Skeletal muscle satellite cell (primary cell): ENCODE data around the gene RNF121.

Experiments
- H3K27me3 ChIP-seq: 2 replicates; pipeline ENCODE4 v1.7.0; 2013; ENCODE audit warnings: low read length; ENCODE audit not compliant: control insufficient read depth, insufficient read depth
- H3K36me3 ChIP-seq: 2 replicates; pipeline ENCODE4 v1.7.0; 2013; ENCODE audit warnings: mild to moderate bottlenecking, control low read depth, low read length; ENCODE audit not compliant: insufficient read depth
- H3K4me1 ChIP-seq: 2 replicates; pipeline ENCODE4 v1.7.0; 2013; ENCODE audit warnings: low read length; ENCODE audit not compliant: control insufficient read depth, insufficient read depth
- H3K4me2 ChIP-seq: 2 replicates; pipeline ENCODE4 v1.7.0; 2013; ENCODE audit warnings: mild to moderate bottlenecking, low read length
- H3K4me3 ChIP-seq: 2 replicates; pipeline ENCODE4 v1.7.0; 2013; ENCODE audit warnings: low read length
- H3K9ac ChIP-seq: 2 replicates; pipeline ENCODE4 v1.7.0; 2013; ENCODE audit warnings: mild to moderate bottlenecking, low read depth, low read length, moderate library complexity
- H3K9me3 ChIP-seq: replicated peaks from 2 replicates; pipeline ENCODE4 v1.7.0; 2013; ENCODE audit warnings: mild to moderate bottlenecking, control low read depth, low read length

The RNF121 gene

GRCh38 chr11:71994786-71995185, 65.9 kb downstream of the RNF121 start:
- peaks cover 19% of the 10 kb centered on the region for H3K36me3 ChIP-seq
- H3K4me1 ChIP-seq, result peaks cover 5% of the 10 kb centered on the region

GRCh38 chr11:71995726-71996291, 67.0 kb downstream of the RNF121 start:
- Histone ChIP-seq H3K27me3 (no peaks in the 10 kb centered on the region), H3K9me3 (no peaks in the 10 kb centered on the region), H3K36me3 (peaks cover 24% of the 10 kb centered on the region), H3K9ac (no peak overlapping the region), H3K4me2 (no peak overlapping the region), H3K4me3 (no peak overlapping the region), H3K4me1 (peaks cover 6% of the 10 kb centered on the region)

More at GRCh38 chr11:71994786-71995185, 65.9 kb downstream of the RNF121 start:
- Histone ChIP-seq H3K9me3 (no peaks in the 10 kb centered on the region), H3K4me2 (no peak overlapping the region), H3K9ac (no peak overlapping the region), H3K27me3 (no peaks in the 10 kb centered on the region), H3K4me3 (no peak overlapping the region)

GRCh38 chr11:71996517-71996916, 67.7 kb downstream of the RNF121 start:
- Histone ChIP-seq H3K9ac (no peak overlapping the region), H3K36me3 (peaks cover 29% of the 10 kb centered on the region)

GRCh38 chr11:71996946-71997345, 68.1 kb downstream of the RNF121 start:
- Histone ChIP-seq H3K9ac (no peak overlapping the region), H3K4me1 (peaks cover 6% of the 10 kb centered on the region), H3K9me3 (no peaks in the 10 kb centered on the region), H3K4me2 (no peak overlapping the region), H3K27me3 (no peaks in the 10 kb centered on the region), H3K4me3 (no peak overlapping the region), H3K36me3 (peaks cover 29% of the 10 kb centered on the region)

More at GRCh38 chr11:71996517-71996916, 67.7 kb downstream of the RNF121 start:
- no peaks in the 10 kb centered on the region for H3K9me3 ChIP-seq
- no peaks in the 10 kb centered on the region for H3K27me3 ChIP-seq
- H3K4me3 ChIP-seq, result no peak overlapping the region
- peaks cover 6% of the 10 kb centered on the region for H3K4me1 ChIP-seq
- H3K4me2 ChIP-seq, result no peak overlapping the region

- H3K36me3 ChIP-seq, result peaks cover 29% of the 10 kb centered on the region
- no peak overlapping the region for H3K9ac ChIP-seq
- no peaks in the 10 kb centered on the region for H3K27me3 ChIP-seq
- H3K4me3 ChIP-seq, result no peak overlapping the region
- no peaks in the 10 kb centered on the region for H3K9me3 ChIP-seq
- no peak overlapping the region for H3K4me2 ChIP-seq
- H3K4me1 ChIP-seq, result peaks cover 6% of the 10 kb centered on the region
Measured at GRCh38 chr11:71997594-71997993, 68.7 kb downstream of the RNF121 start.

GRCh38 chr11:71998061-71998460, 69.2 kb downstream of the RNF121 start:
- H3K4me2 ChIP-seq, result no peak overlapping the region

GRCh38 chr11:71998649-71999310, 69.9 kb downstream of the RNF121 start, which contains the start of gene IL18BP:
Gene IL18BP, plus strand, starts transcription at chr11:71998909. Its CDS starts 1,076 bp downstream, at chr11:71999985.
- Histone ChIP-seq H3K36me3 (peaks cover 32% of the 10 kb centered on the region), H3K9ac (no peak within 1 kb of the TSS), H3K9me3 (no peaks in the 10 kb centered on the region), H3K27me3 (no peaks in the 10 kb centered on the region), H3K4me3 (no peak within 1 kb of the TSS), H3K4me1 (peaks cover 6% of the 10 kb centered on the region), H3K4me2 (peak within 1 kb of the TSS; percentile 36)

More at GRCh38 chr11:71998061-71998460, 69.2 kb downstream of the RNF121 start:
- Histone ChIP-seq H3K4me3 (no peak overlapping the region), H3K27me3 (no peaks in the 10 kb centered on the region), H3K36me3 (peaks cover 28% of the 10 kb centered on the region), H3K9ac (no peak overlapping the region), H3K9me3 (no peaks in the 10 kb centered on the region), H3K4me1 (peaks cover 6% of the 10 kb centered on the region)

GRCh38 chr11:71999362-71999761, 70.5 kb downstream of the RNF121 start:
- Histone ChIP-seq H3K9ac (no peak overlapping the region), H3K4me3 (no peak overlapping the region), H3K36me3 (peaks cover 38% of the 10 kb centered on the region), H3K4me2 (peak overlapping the region; percentile 36), H3K9me3 (no peaks in the 10 kb centered on the region), H3K4me1 (peaks cover 6% of the 10 kb centered on the region), H3K27me3 (no peaks in the 10 kb centered on the region)

- no peaks in the 10 kb centered on the region for H3K27me3 ChIP-seq
- H3K4me2 ChIP-seq, result peak overlapping the region; percentile 36
- H3K4me1 ChIP-seq, result peaks cover 6% of the 10 kb centered on the region
- H3K9me3 ChIP-seq, result no peaks in the 10 kb centered on the region
- no peak overlapping the region for H3K9ac ChIP-seq
- H3K4me3 ChIP-seq, result no peak overlapping the region
- H3K36me3 ChIP-seq, result peaks cover 38% of the 10 kb centered on the region
Measured at GRCh38 chr11:71999798-72000197, 71.0 kb downstream of the RNF121 start.

GRCh38 chr11:72000202-72000867, 71.5 kb downstream of the RNF121 start:
- Histone ChIP-seq H3K4me2 (no peak overlapping the region), H3K36me3 (peaks cover 43% of the 10 kb centered on the region), H3K4me1 (peaks cover 6% of the 10 kb centered on the region), H3K4me3 (no peak overlapping the region), H3K9ac (no peak overlapping the region), H3K9me3 (no peaks in the 10 kb centered on the region), H3K27me3 (no peaks in the 10 kb centered on the region)

- Histone ChIP-seq H3K4me3 (no peak overlapping the region), H3K36me3 (peaks cover 52% of the 10 kb centered on the region), H3K9me3 (no peaks in the 10 kb centered on the region), H3K4me2 (no peak overlapping the region), H3K4me1 (peaks cover 6% of the 10 kb centered on the region), H3K27me3 (no peaks in the 10 kb centered on the region), H3K9ac (no peak overlapping the region)
Measured at GRCh38 chr11:72001285-72001684, 72.4 kb downstream of the RNF121 start.
